Fibroblast of skin of right quadriceps (primary cell): Measurements from ENCODE around the gene SH3RF1.
"Not testable (repeated sequence)": the region's sequence is repeated elsewhere in the genome, so short reads cannot be mapped to it uniquely, and the experiment has no call there.

ENCODE experiments used
- DNase-seq: peaks from one replicate; pipeline ENCODE4 v3.0.0-alpha.2; 2013

Gene SH3RF1

GRCh38 chr4:169225812-169226211 is 44.9 kb downstream of the SH3RF1 start:
- DNase-seq: peak; percentile 52

GRCh38 chr4:169225058-169225751 is 45.6 kb downstream of the SH3RF1 start:
- peak; percentile 97 for DNase-seq

GRCh38 chr4:169222761-169223160 is 48.0 kb downstream of the SH3RF1 start:
- no peak for DNase-seq

- DNase-seq: no peak
Observed at GRCh38 chr4:169221662-169222061, 49.1 kb downstream of the SH3RF1 start.

- DNase-seq: no peak
Observed at GRCh38 chr4:169220854-169221411, 49.8 kb downstream of the SH3RF1 start.

- no peak for DNase-seq
Observed at GRCh38 chr4:169220447-169220846, 50.3 kb downstream of the SH3RF1 start.

- DNase-seq: no peak
Observed at GRCh38 chr4:169219440-169219839, 51.3 kb downstream of the SH3RF1 start.

GRCh38 chr4:169215656-169216055 is 55.1 kb downstream of the SH3RF1 start:
- no peak for DNase-seq

GRCh38 chr4:169212981-169213380 is 57.8 kb downstream of the SH3RF1 start:
- no peak for DNase-seq

GRCh38 chr4:169210504-169211118 is 60.1 kb downstream of the SH3RF1 start:
- no peak for DNase-seq

GRCh38 chr4:169209388-169209883 is 61.3 kb downstream of the SH3RF1 start:
- no peak for DNase-seq

GRCh38 chr4:169208516-169208915 is 62.2 kb downstream of the SH3RF1 start:
- peak; percentile 35 for DNase-seq

- DNase-seq: no peak
Observed at GRCh38 chr4:169208090-169208455, 62.7 kb downstream of the SH3RF1 start.

GRCh38 chr4:169207436-169208089 is 63.2 kb downstream of the SH3RF1 start:
- DNase-seq: no peak

- no peak for DNase-seq
Observed at GRCh38 chr4:169205744-169206080, 65.0 kb downstream of the SH3RF1 start.

- peak; percentile 58 for DNase-seq
Observed at GRCh38 chr4:169205075-169205743, 65.5 kb downstream of the SH3RF1 start.

GRCh38 chr4:169203891-169204290 is 66.9 kb downstream of the SH3RF1 start:
- DNase-seq: no peak

- not testable (repeated sequence) for DNase-seq
Observed at GRCh38 chr4:169203278-169203677, 67.5 kb downstream of the SH3RF1 start.

GRCh38 chr4:169202878-169203277 is 67.9 kb downstream of the SH3RF1 start:
- no peak for DNase-seq

- no peak for DNase-seq
Observed at GRCh38 chr4:169202145-169202699, 68.5 kb downstream of the SH3RF1 start.

GRCh38 chr4:169201222-169202144 is 69.3 kb downstream of the SH3RF1 start:
- DNase-seq: peak; percentile 58
